Astrocyte (in vitro differentiated cells and primary cell): ENCODE data around the gene ERGIC3. TPM values are rescaled to one million over a fixed set of nuclear protein-coding genes. Genes with fewer than 3 reads are reported as not detected.

Experiments used
- DNase-seq: peaks from one replicate; pipeline ENCODE4 v3.0.0-alpha.2; 2010; ENCODE audit warnings: low read depth
- FAIRE-seq: peaks from 2 replicates; lab custom pipeline; 2011; peaks lifted over from hg19 to GRCh38; lab: Jason Lieb, UNC
- H2AFZ ChIP-seq: 2 replicates; pipeline ENCODE4 v1.6.0; 2012; ENCODE audit warnings: low read depth, low read length, inconsistent platforms
- H3K27ac ChIP-seq: 2 replicates; pipeline ENCODE4 v1.5.1; 2011; ENCODE audit warnings: low read depth, low read length, inconsistent platforms
- H3K27me3 ChIP-seq: 2 replicates; pipeline ENCODE4 v1.6.0; 2011; ENCODE audit warnings: low read length, inconsistent platforms; ENCODE audit not compliant: insufficient read depth
- H3K36me3 ChIP-seq: 2 replicates; pipeline ENCODE4 v1.5.1; 2011; ENCODE audit warnings: low read length, inconsistent platforms; ENCODE audit not compliant: insufficient read depth
- H3K4me1 ChIP-seq: 2 replicates; pipeline ENCODE4 v1.5.1; 2011; ENCODE audit warnings: low read length, inconsistent platforms; ENCODE audit not compliant: insufficient read depth
- H3K4me2 ChIP-seq: 2 replicates; pipeline ENCODE4 v1.6.0; 2012; ENCODE audit warnings: low read length, inconsistent platforms
- H3K4me3 ChIP-seq: 2 replicates; pipeline ENCODE4 v1.5.1; 2011; ENCODE audit warnings: low read depth, mild to moderate bottlenecking, low read length, inconsistent platforms; ENCODE audit not compliant: insufficient read depth
- H3K79me2 ChIP-seq: 2 replicates; pipeline ENCODE4 v1.6.0; 2012; ENCODE audit warnings: mild to moderate bottlenecking, low read length, inconsistent platforms; ENCODE audit not compliant: insufficient read depth
- H3K9ac ChIP-seq: 2 replicates; pipeline ENCODE4 v1.6.0; 2012; ENCODE audit warnings: mild to moderate bottlenecking, low read length, inconsistent platforms
- H3K9me3 ChIP-seq: 2 replicates; pipeline ENCODE4 v1.5.1; 2012; ENCODE audit warnings: low read depth, mild to moderate bottlenecking, low read length, inconsistent platforms; ENCODE audit not compliant: insufficient read depth
- H4K20me1 ChIP-seq: 2 replicates; pipeline ENCODE4 v1.6.0; 2012; ENCODE audit warnings: low read length, inconsistent platforms; ENCODE audit not compliant: insufficient read depth
- H3K27ac Mint-ChIP-seq: one replicate; pipeline ENCODE4 v1.8.0; 2021; ENCODE audit warnings: mild to moderate bottlenecking, mixed read lengths; ENCODE audit not compliant: unreplicated experiment
- H3K27me3 Mint-ChIP-seq: one replicate; pipeline ENCODE4 v1.8.0; 2021; ENCODE audit warnings: low read depth, mixed read lengths; ENCODE audit not compliant: unreplicated experiment
- H3K36me3 Mint-ChIP-seq: one replicate; pipeline ENCODE4 v1.8.0; 2021; ENCODE audit warnings: low read depth, mixed read lengths; ENCODE audit not compliant: unreplicated experiment
- H3K4me1 Mint-ChIP-seq: one replicate; pipeline ENCODE4 v1.8.0; 2021; ENCODE audit warnings: low read depth, mixed read lengths; ENCODE audit not compliant: unreplicated experiment
- H3K4me3 Mint-ChIP-seq: one replicate; pipeline ENCODE4 v1.8.0; 2021; ENCODE audit warnings: mild to moderate bottlenecking, moderate library complexity, mixed read lengths; ENCODE audit not compliant: unreplicated experiment
- H3K9me3 Mint-ChIP-seq: one replicate; pipeline ENCODE4 v1.8.0; 2021; ENCODE audit warnings: mild to moderate bottlenecking, mixed read lengths; ENCODE audit not compliant: unreplicated experiment
- EZH2 ChIP-seq: IDR thresholded peaks from 2 replicates; pipeline ENCODE4 v1.6.1; 2012; ENCODE audit warnings: mild to moderate bottlenecking, low read length, inconsistent platforms; ENCODE audit not compliant: insufficient read depth
- total RNA-seq: library from RNA; stranded (reverse); gene quantifications from 2 replicates; pipeline ENCODE4 v1.2.1, GENCODE V29; 2021
- TF ChIP-seq, protein P1 (sequence below): IDR thresholded peaks from 2 replicates; pipeline ENCODE4 v1.5.1; 2011; ENCODE audit warnings: low read depth, mild to moderate bottlenecking, inconsistent platforms, low read length, moderate library complexity; ENCODE audit not compliant: insufficient read depth

Gene ERGIC3
- total RNA-seq, 1 donor from 2014 or later = 198 TPM

DNA sequence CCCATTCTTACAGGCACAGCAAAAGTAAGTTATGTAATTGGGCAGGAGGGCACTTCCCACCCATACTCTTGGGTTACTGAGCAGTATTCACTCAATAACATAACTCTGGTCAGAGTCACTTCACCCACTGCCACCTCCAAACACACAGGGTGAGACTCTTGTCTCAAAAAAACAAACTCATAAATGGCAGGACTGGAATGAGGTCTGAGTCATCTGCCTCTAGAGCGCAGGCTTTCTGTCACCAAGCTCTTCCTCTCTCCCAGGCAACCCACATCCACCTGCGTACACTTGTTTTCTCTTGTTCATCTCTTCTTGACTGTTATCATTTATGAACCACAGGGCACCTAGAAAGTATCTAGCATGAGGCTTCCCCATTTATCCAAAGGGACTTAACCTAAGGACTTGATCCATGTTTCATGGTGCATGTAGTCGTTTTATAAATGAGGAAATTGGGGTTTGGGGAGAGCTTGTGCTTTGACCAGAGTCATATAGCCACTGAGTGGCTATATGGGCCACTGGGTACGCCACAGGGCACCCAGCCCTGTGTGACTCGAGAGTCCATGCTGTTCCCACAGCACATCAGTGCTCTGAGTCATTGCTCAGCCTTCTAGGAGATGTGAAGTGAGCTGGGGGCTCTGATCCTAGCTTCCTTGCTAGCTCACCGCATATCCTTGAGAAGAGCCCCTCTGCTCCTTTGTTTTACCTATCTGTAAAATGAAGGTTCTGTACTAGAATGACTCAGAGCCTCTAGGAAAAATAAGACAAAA is 34.8 kb upstream of the ERGIC3 start:
- peaks cover 52% of the 10 kb centered on the region for H3K36me3 Mint-ChIP-seq
- FAIRE-seq (no peak), DNase-seq (no peak)
- peaks cover 46% of the 10 kb centered on the region for H3K36me3 ChIP-seq
- no peaks in the 10 kb centered on the region for H3K9me3 Mint-ChIP-seq
- no peak overlapping the region for H3K9ac ChIP-seq
- H3K79me2 ChIP-seq = no peaks in the 10 kb centered on the region
- no peaks in the 10 kb centered on the region for H3K9me3 ChIP-seq
- no peak overlapping the region for H3K4me3 ChIP-seq
- peak overlapping the region; percentile 35 for H3K4me2 ChIP-seq
- H3K27me3 Mint-ChIP-seq = no peaks in the 10 kb centered on the region
- TF ChIP-seq, protein P1, sequence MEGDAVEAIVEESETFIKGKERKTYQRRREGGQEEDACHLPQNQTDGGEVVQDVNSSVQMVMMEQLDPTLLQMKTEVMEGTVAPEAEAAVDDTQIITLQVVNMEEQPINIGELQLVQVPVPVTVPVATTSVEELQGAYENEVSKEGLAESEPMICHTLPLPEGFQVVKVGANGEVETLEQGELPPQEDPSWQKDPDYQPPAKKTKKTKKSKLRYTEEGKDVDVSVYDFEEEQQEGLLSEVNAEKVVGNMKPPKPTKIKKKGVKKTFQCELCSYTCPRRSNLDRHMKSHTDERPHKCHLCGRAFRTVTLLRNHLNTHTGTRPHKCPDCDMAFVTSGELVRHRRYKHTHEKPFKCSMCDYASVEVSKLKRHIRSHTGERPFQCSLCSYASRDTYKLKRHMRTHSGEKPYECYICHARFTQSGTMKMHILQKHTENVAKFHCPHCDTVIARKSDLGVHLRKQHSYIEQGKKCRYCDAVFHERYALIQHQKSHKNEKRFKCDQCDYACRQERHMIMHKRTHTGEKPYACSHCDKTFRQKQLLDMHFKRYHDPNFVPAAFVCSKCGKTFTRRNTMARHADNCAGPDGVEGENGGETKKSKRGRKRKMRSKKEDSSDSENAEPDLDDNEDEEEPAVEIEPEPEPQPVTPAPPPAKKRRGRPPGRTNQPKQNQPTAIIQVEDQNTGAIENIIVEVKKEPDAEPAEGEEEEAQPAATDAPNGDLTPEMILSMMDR = no peak
- no peaks in the 10 kb centered on the region for H3K27me3 ChIP-seq
- H3K4me1 ChIP-seq = peaks cover 14% of the 10 kb centered on the region
- H2AFZ ChIP-seq = no peak overlapping the region
- H4K20me1 ChIP-seq = peaks cover 71% of the 10 kb centered on the region
- H3K4me1 Mint-ChIP-seq = peaks cover 20% of the 10 kb centered on the region
- peak overlapping the region; percentile 34 for H3K27ac ChIP-seq
- H3K27ac Mint-ChIP-seq = peak overlapping the region; percentile 71
- no peak overlapping the region for H3K4me3 Mint-ChIP-seq

GRCh38 chr20:35508493-35509218 is 33.2 kb upstream of the ERGIC3 start:
- Histone ChIP-seq H3K79me2 (no peaks in the 10 kb centered on the region), H3K36me3 (peaks cover 35% of the 10 kb centered on the region), H3K4me3 (no peak overlapping the region), H2AFZ (no peak overlapping the region), H3K27ac (no peak overlapping the region), H4K20me1 (peaks cover 65% of the 10 kb centered on the region), H3K4me2 (no peak overlapping the region), H3K9ac (no peak overlapping the region), H3K4me1 (peaks cover 14% of the 10 kb centered on the region), H3K27me3 (no peaks in the 10 kb centered on the region), H3K9me3 (no peaks in the 10 kb centered on the region)
- H3K4me3 Mint-ChIP-seq = no peak overlapping the region
- H3K36me3 Mint-ChIP-seq = peaks cover 44% of the 10 kb centered on the region
- no peaks in the 10 kb centered on the region for H3K9me3 Mint-ChIP-seq
- no peak for FAIRE-seq
- H3K4me1 Mint-ChIP-seq = peaks cover 20% of the 10 kb centered on the region
- H3K27me3 Mint-ChIP-seq = no peaks in the 10 kb centered on the region
- DNase-seq = no peak
- H3K27ac Mint-ChIP-seq = no peak overlapping the region
- TF ChIP-seq, protein P1 = no peak
- TF ChIP-seq EZH2 = no peak
